Endothelial cell of hepatic sinusoid (primary cell): ENCODE measurements around the gene UNC50.

Experiments
- in situ Hi-C: cut with HindIII; loops from 2 replicates; pipeline ENCODE4 v1.10.0; 2017; ENCODE audit warnings: low sequenced_read_pairs

Gene UNC50

GRCh38 chr2:98663511-98664090 lies 55.2 kb downstream of the UNC50 start:
- in situ Hi-C loops = no loop called here

- in situ Hi-C loops = no loop called here
These were observed 55.9 kb downstream of the UNC50 start for GRCh38 chr2:98664323-98664722.

GRCh38 chr2:98665677-98666076 lies 57.3 kb downstream of the UNC50 start:
- in situ Hi-C loops = no loop called here
